D721Med (cell line): ENCODE results near the gene UMAD1.

Experiments used
- DNase-seq: peaks from one replicate; pipeline ENCODE4 v3.0.0; 2011; ENCODE audit warnings: low spot score; ENCODE audit not compliant: insufficient read length
- FAIRE-seq: peaks from 2 replicates; lab custom pipeline; 2011; peaks lifted over from hg19 to GRCh38; lab: Jason Lieb, UNC
- CTCF ChIP-seq: IDR thresholded peaks from 2 replicates; pipeline ENCODE4 v1.5.1; 2012; ENCODE audit warnings: mild to moderate bottlenecking, control low read depth; ENCODE audit not compliant: insufficient read depth; ENCODE audit errors: missing control alignments

Gene UMAD1

GRCh38 chr7:7736671-7737070, 96.1 kb downstream of the UMAD1 start:
- FAIRE-seq = no peak
- TF ChIP-seq CTCF = no peak
- DNase-seq = no peak

GRCh38 chr7:7737674-7738073, 97.1 kb downstream of the UMAD1 start:
- FAIRE-seq (no peak), DNase-seq (no peak)
- no peak for TF ChIP-seq CTCF

DNA sequence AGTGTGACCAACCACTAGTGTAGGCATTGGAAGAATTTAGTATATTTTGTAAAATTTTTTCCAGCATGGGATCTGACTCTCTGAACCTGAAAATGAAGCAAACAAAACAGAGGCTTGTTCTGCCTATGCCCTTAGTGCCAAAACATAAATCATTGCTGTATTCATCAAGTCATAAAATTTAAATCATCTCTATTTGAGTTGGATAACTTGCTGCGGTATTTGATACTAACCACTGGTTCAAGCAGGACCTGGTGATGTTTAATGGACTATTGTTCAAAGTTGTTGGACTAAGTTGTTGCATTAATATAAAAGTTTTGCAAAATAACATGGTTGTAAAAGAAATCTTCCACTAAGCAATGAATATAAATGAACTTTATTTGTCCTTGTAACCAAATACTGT, 97.6 kb downstream of the UMAD1 start:
- FAIRE-seq (no peak), DNase-seq (no peak)
- no peak for TF ChIP-seq CTCF

- TF ChIP-seq CTCF = no peak
- DNase-seq (no peak), FAIRE-seq (no peak)
Observed at GRCh38 chr7:7738622-7739021, 98.1 kb downstream of the UMAD1 start.

- no peak for DNase-seq
- TF ChIP-seq CTCF = no peak
- FAIRE-seq = no peak
Observed at GRCh38 chr7:7739204-7740036, 98.9 kb downstream of the UMAD1 start.

GRCh38 chr7:7740037-7740355, 99.4 kb downstream of the UMAD1 start:
- no peak for DNase-seq
- no peak for FAIRE-seq
- no peak for TF ChIP-seq CTCF

GRCh38 chr7:7742223-7742622, 101.7 kb downstream of the UMAD1 start:
- TF ChIP-seq CTCF = peak; percentile 4
- DNase-seq (no peak), FAIRE-seq (no peak)
